Cardiac fibroblast (primary cell): ENCODE measurements around the gene SH3RF1.

Experiments
- DNase-seq, 2 donors: peaks; one replicate each; pipeline versions ENCODE4 v3.0.0 to v3.0.0-alpha.2; 2010; ENCODE audit warnings: low read depth in 2 of 2
- H3K4me3 ChIP-seq, 2 donors: replicated peaks in 1 of 2; 1 replicate in 1 of 2; 2 replicates in 1 of 2; pipeline ENCODE4 v1.5.1; 2011; ENCODE audit warnings: low read depth in 2 of 2, low read length in 2 of 2, mild to moderate bottlenecking in 2 of 2, moderate library complexity in 1 of 2
- TF ChIP-seq, protein P1 (sequence below): IDR thresholded peaks from one replicate; pipeline ENCODE4 v1.5.1; 2011; ENCODE audit warnings: low read depth, mild to moderate bottlenecking, low read length, inconsistent platforms

Gene SH3RF1

GRCh38 chr4:169090484-169091215 is 180.1 kb downstream of the SH3RF1 start:
- H3K4me3 ChIP-seq = no peak overlapping the region
- no peak for DNase-seq
- TF ChIP-seq, protein P1, sequence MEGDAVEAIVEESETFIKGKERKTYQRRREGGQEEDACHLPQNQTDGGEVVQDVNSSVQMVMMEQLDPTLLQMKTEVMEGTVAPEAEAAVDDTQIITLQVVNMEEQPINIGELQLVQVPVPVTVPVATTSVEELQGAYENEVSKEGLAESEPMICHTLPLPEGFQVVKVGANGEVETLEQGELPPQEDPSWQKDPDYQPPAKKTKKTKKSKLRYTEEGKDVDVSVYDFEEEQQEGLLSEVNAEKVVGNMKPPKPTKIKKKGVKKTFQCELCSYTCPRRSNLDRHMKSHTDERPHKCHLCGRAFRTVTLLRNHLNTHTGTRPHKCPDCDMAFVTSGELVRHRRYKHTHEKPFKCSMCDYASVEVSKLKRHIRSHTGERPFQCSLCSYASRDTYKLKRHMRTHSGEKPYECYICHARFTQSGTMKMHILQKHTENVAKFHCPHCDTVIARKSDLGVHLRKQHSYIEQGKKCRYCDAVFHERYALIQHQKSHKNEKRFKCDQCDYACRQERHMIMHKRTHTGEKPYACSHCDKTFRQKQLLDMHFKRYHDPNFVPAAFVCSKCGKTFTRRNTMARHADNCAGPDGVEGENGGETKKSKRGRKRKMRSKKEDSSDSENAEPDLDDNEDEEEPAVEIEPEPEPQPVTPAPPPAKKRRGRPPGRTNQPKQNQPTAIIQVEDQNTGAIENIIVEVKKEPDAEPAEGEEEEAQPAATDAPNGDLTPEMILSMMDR = no peak

- DNase-seq = no peak
- TF ChIP-seq, protein P1 = no peak
- no peak overlapping the region for H3K4me3 ChIP-seq
These were observed 181.8 kb downstream of the SH3RF1 start for GRCh38 chr4:169089004-169089403.

- DNase-seq = no peak
- TF ChIP-seq, protein P1 = no peak
These were observed 185.8 kb downstream of the SH3RF1 start for GRCh38 chr4:169084954-169085353.

DNA sequence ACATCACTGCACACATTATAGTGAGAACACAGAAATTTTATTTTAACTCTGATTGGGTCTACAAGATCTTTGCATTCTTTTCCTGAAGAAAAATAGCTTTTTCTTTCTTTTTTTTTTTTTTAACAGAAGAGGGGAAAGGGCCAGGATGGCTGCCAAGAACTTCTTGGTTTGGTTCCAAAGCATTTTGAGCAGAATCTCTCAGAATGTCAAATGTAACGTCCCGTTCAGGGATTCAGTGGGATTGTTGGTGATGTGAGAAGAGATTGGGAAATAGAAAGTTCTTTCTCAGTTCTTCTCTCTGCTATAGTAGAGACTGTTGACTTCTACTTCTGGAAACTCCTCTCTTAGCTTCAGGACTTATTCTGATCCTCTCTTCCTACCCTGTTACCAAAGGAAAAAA is 189.8 kb downstream of the SH3RF1 start:
- peak; percentile 76 to 93 for DNase-seq

More at GRCh38 chr4:169084954-169085353, 185.8 kb downstream of the SH3RF1 start:
- H3K4me3 ChIP-seq = no peak overlapping the region

GRCh38 chr4:169079942-169080827 is 190.6 kb downstream of the SH3RF1 start:
- DNase-seq = peak; percentile 74 to 92
- H3K4me3 ChIP-seq = peak overlapping the region in 1 of 2 donors; percentile 11
- TF ChIP-seq, protein P1 = no peak

More for the DNA sequence above, 189.8 kb downstream of the SH3RF1 start:
- TF ChIP-seq, protein P1 = no peak
- no peak overlapping the region for H3K4me3 ChIP-seq

DNA sequence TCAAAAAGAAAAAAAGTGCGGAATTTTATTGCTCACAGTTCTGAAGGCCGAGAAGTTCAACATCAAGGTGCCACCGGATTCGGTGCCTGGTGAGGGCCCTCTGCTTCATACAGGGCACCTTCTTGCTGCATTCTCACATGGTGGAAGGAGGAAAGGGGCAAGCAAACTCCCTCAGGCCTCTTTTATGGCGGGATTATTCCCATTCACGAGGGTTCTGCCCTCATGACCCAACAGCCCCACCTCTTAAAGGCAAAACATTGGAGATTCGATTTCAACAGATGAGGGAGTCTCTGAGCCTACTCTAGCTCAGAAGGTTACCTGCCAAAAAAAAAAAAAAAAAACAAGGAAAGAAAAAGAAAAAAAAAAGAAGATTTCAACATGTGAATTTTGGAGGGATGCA is 196.6 kb downstream of the SH3RF1 start:
- TF ChIP-seq, protein P1 = no peak
- H3K4me3 ChIP-seq = no peak overlapping the region
- DNase-seq = no peak
